KMS-11 (cell line): Measurements from ENCODE around the gene MBD3L3.
A peak's percentile ranks its signal among the peaks of the same experiment; 100 is the strongest.

Experiments used
- H2AFZ ChIP-seq: fragments of 200-600 bp; sonication (generic); 2 replicates; pipeline ENCODE4 v1.6.1; 2016; ENCODE audit warnings: antibody characterized with exemption, mixed run types, low read depth
- H3K27ac ChIP-seq: fragments of 200-600 bp; sonication (generic); 2 replicates; pipeline ENCODE4 v1.6.1; 2016; ENCODE audit warnings: mild to moderate bottlenecking, mixed run types
- H3K27me3 ChIP-seq: fragments of 200-600 bp; sonication (generic); 2 replicates; pipeline ENCODE4 v1.6.1; 2017; ENCODE audit warnings: mild to moderate bottlenecking, low read depth, mixed run types, moderate library complexity; ENCODE audit not compliant: insufficient read depth
- H3K36me3 ChIP-seq: fragments of 200-600 bp; sonication (generic); 2 replicates; pipeline ENCODE4 v1.6.1; 2017; ENCODE audit warnings: mild to moderate bottlenecking, mixed run types; ENCODE audit not compliant: insufficient read depth
- H3K4me1 ChIP-seq: fragments of 200-600 bp; sonication (generic); 2 replicates; pipeline ENCODE4 v1.6.1; 2016; ENCODE audit warnings: mild to moderate bottlenecking, low read depth, mixed run types; ENCODE audit not compliant: poor library complexity, severe bottlenecking
- H3K4me2 ChIP-seq: fragments of 200-600 bp; sonication (generic); 2 replicates; pipeline ENCODE4 v1.7.0; 2016; ENCODE audit warnings: mild to moderate bottlenecking, mixed run types
- H3K4me3 ChIP-seq: fragments of 200-600 bp; sonication (generic); IDR thresholded peaks from 2 replicates; pipeline ENCODE4 v1.6.1; 2017; ENCODE audit warnings: low read depth, low read length, mixed read lengths; ENCODE audit not compliant: insufficient read depth
- H3K79me2 ChIP-seq: fragments of 200-600 bp; sonication (generic); 2 replicates; pipeline ENCODE4 v1.6.1; 2016; ENCODE audit warnings: low read depth, mixed run types; ENCODE audit not compliant: insufficient read depth
- H3K9ac ChIP-seq: fragments of 200-600 bp; sonication (generic); 2 replicates; pipeline ENCODE4 v1.6.1; 2016; ENCODE audit warnings: mild to moderate bottlenecking, mixed run types
- H4K20me1 ChIP-seq: fragments of 200-600 bp; sonication (generic); 2 replicates; pipeline ENCODE4 v1.6.1; 2016; ENCODE audit warnings: mild to moderate bottlenecking, mixed run types; ENCODE audit not compliant: insufficient read depth
- CTCF ChIP-seq: fragments of 200-600 bp; sonication (generic); conservative IDR thresholded peaks from 2 replicates; pipeline ENCODE4 v1.6.1; 2017; ENCODE audit warnings: low read depth, mild to moderate bottlenecking, antibody characterized with exemption, low read length, moderate library complexity, mixed read lengths

Gene MBD3L3

GRCh38 chr19:7099597-7099921 is 41.1 kb upstream of the MBD3L3 start:
- H3K27me3 ChIP-seq = no peaks in the 10 kb centered on the region
- peak overlapping the region; percentile 92 for H3K4me2 ChIP-seq
- no peaks in the 10 kb centered on the region for H3K79me2 ChIP-seq
- no peaks in the 10 kb centered on the region for H4K20me1 ChIP-seq
- H3K36me3 ChIP-seq = no peaks in the 10 kb centered on the region
- no peak overlapping the region for H3K4me3 ChIP-seq
- peaks cover 24% of the 10 kb centered on the region for H3K4me1 ChIP-seq
- TF ChIP-seq CTCF = no peak
- peak overlapping the region; percentile 73; the same call in 1 of the 2 replicates for H3K27ac ChIP-seq
- peak overlapping the region; percentile 69; the same call in 1 of the 2 replicates for H3K9ac ChIP-seq
- peak overlapping the region; percentile 80; the same call in 1 of the 2 replicates for H2AFZ ChIP-seq

DNA sequence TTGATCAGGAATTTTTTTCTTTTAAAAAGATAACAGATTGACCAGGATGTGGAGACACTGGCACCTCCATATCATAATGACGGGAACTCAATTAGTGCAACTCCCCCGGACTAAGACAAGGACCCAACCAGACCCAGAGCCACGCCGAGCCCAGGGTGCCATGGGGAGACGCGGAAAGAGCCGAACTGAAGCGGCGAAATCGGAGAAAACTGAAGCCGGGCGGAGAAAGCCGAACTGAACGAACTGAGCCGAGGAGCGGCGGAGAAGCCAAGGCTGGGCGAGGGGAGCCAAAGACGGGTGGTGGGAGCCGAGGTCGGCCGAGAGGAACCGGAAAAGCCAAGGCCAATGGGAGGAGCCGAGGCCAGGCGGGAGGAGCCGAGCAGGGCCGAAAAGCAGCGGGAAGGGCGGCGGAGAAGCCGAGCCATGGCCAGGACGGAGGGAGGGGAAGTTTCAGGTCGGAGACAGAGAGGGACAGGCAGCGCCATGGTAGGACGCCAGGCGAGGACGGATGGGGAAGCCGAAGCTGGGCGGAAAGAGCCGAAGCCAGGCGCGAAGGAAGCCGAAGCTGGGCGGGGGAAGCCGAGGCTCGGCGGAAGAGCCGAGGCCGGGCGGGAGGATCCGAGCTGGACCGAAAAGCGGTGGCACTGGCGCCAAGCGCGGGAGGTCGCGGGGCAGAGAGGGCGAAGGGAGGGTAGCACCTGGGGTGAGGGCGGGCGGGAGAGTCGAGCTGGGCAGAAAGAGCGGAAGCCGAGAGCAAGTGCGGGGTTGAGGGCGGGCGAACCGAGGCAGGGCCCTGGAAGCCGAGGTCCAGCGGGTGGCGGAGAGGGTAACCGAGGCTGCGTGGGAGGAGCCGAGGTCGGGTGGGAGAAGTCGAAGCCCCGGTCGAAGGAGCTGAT is 40.5 kb upstream of the MBD3L3 start:
- H3K4me3 ChIP-seq = no peak overlapping the region
- no peaks in the 10 kb centered on the region for H3K27me3 ChIP-seq
- H2AFZ ChIP-seq = peak overlapping the region; percentile 80
- no peaks in the 10 kb centered on the region for H3K79me2 ChIP-seq
- H4K20me1 ChIP-seq = no peaks in the 10 kb centered on the region
- H3K36me3 ChIP-seq = no peaks in the 10 kb centered on the region
- peak overlapping the region; percentile 73 for H3K27ac ChIP-seq
- peak overlapping the region; percentile 69; the same call in 1 of the 2 replicates for H3K9ac ChIP-seq
- H3K4me1 ChIP-seq = peaks cover 21% of the 10 kb centered on the region
- TF ChIP-seq CTCF = no peak
- peak overlapping the region; percentile 92 for H3K4me2 ChIP-seq

DNA sequence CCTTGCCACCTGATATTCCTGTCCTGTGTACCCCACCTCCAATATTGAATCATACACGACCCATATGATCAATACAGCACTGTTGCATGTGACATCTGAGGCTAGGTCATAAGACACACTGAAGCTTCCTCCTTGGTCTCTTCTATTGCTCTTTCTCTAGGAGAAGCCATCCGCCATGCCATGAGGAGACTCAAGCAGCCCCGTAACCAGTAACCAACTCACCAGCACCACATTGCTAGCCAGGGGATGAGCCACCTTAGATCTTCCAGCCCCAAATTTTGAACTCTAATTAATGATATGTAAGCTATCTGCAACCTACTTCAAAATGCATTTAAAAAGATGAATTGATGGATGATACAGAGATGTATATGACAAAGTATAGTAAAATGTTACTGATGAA is 39.6 kb upstream of the MBD3L3 start:
- Histone ChIP-seq H3K27me3 (no peaks in the 10 kb centered on the region), H2AFZ (peak overlapping the region; percentile 80; the same call in 1 of the 2 replicates), H3K4me3 (no peak overlapping the region), H4K20me1 (no peaks in the 10 kb centered on the region), H3K9ac (no peak overlapping the region), H3K79me2 (no peaks in the 10 kb centered on the region), H3K4me2 (peak overlapping the region; percentile 49), H3K36me3 (no peaks in the 10 kb centered on the region), H3K27ac (peak overlapping the region; percentile 73; the same call in 1 of the 2 replicates), H3K4me1 (peaks cover 21% of the 10 kb centered on the region)
- TF ChIP-seq CTCF = no peak

DNA sequence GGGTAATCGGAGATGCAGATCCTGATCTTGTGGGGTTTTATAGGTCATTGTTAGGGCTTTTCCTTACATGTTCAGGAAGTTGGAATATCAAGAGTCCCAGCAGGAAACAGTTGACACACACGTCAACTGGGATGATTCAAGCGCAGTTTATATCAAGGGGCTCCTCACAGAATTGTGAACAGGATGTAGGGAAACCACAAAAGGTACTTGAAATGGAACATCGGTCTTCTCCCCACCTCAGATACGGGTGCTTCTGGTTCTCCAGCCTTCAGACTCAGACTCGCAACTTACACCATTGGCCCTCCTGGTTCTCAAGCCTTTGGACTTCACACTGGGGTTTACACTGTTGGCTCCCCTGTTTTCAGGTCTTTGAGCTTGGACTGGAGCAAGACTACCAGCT is 30.5 kb upstream of the MBD3L3 start:
- Histone ChIP-seq H3K27ac (no peak overlapping the region), H3K9ac (no peak overlapping the region), H2AFZ (no peak overlapping the region), H3K79me2 (no peaks in the 10 kb centered on the region), H3K4me1 (no peaks in the 10 kb centered on the region), H3K4me2 (no peak overlapping the region), H3K36me3 (peaks cover under 1% of the 10 kb centered on the region; the same call in 1 of the 2 replicates), H4K20me1 (no peaks in the 10 kb centered on the region), H3K27me3 (no peaks in the 10 kb centered on the region), H3K4me3 (no peak overlapping the region)
- TF ChIP-seq CTCF = no peak
